Stimulated activated CD8-positive, alpha-beta memory T cell treated with anti-CD3 and anti-CD28 coated beads, Interleukin-12 subunit alpha, Interleukin-12 subunit beta, amount 100 ng/mL, for 24 hours (primary cell): ENCODE measurements around the gene VCL.
"Not testable (repeated sequence)": the region's sequence is repeated elsewhere in the genome, so short reads cannot be mapped to it uniquely, and the experiment has no call there.

Source experiments
- DNase-seq: peaks from one replicate; pipeline ENCODE4 v3.0.0-alpha.2; 2020; ENCODE audit errors: extremely low read depth

The VCL gene

DNA sequence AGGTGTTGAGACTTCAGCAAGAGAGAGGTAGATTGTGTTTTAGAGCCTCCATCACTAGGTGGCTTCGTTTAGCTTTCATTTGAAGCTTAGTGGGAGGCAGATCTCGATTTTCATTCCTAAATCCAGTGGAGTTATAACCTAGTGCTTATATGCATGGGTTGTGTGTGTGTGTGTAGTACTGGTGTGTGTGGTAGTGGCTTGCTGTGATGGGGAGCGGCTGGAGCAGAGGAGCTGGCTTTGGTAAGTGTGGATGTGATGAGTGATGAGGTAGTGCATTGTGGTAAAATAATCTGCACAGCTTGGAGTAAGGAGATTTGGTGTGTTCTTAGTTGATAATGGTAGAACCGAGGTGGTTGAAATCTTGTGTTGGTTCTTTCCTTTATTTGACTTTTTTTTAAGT is 109.5 kb downstream of the VCL start:
- DNase-seq, result no peak

- DNase-seq, result no peak
These were observed 111.5 kb downstream of the VCL start for GRCh38 chr10:74109452-74109851.

DNA sequence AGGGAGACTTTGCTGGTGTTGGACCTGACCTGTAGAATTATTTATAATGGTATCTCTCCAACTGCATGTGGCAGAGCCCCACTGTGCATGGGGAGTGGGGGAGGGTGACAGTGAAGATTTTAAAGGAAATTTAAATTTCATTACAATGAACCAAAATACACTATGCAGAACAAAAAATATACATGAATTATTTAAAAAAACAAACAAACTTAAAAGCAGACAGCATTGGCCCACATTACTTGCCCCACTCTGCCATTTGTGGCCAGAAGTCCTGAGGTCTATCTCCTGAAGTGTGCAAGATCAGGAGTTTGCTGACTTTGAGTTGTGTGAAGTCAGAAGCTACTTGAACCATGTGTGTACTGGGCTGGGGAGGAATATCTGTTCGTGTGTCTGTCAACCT is 112.2 kb downstream of the VCL start:
- no peak for DNase-seq

- DNase-seq, result no peak
These were observed 113.9 kb downstream of the VCL start for GRCh38 chr10:74111799-74112198.

DNA sequence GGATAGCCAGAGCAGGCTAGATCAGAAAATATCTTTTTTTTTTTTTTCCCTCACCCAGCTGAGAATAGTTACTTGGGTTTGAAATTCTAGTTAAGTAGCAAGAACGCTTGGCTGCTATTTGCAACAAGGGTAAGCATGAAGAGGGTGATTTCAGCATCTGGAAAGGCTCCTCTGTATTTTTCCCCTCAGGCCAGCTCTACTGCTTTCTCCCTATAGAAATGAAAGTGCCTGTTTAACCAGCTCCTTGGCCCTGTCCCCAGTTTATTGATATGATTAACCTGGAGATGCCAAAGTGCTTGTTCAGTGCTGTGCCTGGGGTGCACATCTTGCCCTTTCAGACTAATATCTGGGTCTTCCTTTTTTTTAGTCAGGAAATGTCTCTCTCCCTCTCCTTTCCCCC is 115.6 kb downstream of the VCL start:
- no peak for DNase-seq

DNA sequence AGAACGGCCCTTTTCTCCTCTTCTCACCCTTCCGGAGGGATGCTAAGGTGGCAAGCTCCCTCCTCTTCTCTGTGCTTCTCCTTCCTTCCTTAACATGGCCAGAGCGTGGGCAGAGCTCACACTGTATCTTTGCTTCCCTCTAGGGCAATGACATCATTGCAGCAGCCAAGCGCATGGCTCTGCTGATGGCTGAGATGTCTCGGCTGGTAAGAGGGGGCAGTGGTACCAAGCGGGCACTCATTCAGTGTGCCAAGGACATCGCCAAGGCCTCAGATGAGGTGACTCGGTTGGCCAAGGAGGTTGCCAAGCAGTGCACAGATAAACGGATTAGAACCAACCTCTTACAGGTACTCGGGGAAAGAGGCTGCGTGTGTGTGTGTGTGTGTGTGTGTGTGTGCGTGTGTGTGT is 116.1 kb downstream of the VCL start:
- DNase-seq, result no peak

DNA sequence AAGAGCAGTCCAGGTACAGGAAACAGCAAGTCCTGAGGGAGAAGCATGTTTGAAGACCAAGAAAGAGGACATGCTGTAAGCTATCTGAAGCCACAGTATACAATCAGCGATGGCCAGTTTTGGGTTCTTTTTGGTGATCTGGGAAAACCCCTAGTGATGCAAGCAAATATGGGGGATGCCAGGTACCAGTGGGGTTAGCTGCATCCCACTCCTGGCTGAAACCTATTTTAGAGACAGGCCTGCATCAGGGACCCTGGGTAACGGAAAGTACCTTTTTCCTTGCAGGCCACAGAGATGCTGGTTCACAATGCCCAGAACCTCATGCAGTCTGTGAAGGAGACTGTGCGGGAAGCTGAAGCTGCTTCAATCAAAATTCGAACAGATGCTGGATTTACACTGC is 119.8 kb downstream of the VCL start:
- no peak for DNase-seq

GRCh38 chr10:74118804-74119203 is 120.9 kb downstream of the VCL start:
- DNase-seq, result no peak

DNA sequence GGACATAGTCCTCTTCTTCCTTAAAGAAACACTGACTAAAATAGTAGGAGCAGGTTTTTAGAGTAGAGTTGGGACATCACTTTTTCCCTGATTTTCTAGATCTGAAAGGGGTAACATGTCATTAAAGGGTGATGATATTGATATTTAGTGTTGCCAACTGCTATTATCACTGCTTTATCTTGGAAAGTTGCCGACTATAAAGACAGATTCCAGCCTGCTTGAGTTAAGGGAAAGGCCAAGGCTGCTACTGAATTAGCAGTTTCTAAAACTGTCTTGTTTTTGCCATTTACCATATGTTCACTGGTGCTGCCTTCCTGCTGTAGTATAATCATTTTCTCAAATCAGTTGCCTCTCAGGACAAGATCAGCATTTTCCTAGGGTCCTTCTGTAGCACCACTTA is 123.0 kb downstream of the VCL start:
- no peak for DNase-seq

DNA sequence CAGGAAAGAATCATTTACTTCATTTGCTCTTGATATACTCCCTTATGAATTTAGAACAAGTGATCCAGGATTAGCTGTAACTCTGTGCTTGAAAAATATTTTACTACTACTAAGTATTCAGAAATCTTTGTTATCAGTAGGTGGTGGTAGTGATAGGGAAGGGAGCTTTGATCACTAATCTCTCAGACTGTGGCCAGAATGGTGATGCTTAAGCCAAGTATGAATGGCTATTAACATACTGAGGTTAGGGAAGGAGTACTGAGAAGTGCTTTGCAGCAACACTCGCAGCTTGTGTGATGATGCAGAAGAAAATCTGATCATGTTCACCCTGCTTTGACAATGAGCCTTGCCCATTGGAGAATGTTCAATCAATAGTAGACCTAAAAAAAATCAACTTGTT is 123.5 kb downstream of the VCL start:
- DNase-seq, result no peak

GRCh38 chr10:74122060-74122459 is 124.1 kb downstream of the VCL start:
- no peak for DNase-seq

- no peak for DNase-seq
These were observed 125.2 kb downstream of the VCL start for GRCh38 chr10:74123081-74123480.

GRCh38 chr10:74133923-74134820 is 136.3 kb downstream of the VCL start:
- DNase-seq, result no peak

DNA sequence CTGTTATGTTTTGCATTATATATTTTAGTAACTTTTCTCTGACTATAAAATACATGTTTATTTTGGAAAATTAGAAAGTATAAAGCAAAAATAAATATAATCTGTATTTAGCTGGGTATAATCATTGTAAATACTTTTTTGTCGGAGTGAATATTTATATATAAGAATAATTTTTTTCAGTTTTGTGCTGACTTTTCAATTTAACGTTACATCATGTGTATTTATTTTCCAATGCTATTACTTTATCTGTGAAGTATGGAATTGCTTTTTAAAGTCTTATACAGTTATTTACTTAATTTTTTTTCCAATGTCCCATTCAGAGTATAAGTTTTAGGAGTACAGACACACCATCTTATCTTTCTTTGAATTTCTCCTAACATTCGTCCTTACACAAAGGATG is 137.5 kb downstream of the VCL start:
- DNase-seq, result no peak

GRCh38 chr10:74137992-74138391 is 140.1 kb downstream of the VCL start:
- DNase-seq, result no peak

DNA sequence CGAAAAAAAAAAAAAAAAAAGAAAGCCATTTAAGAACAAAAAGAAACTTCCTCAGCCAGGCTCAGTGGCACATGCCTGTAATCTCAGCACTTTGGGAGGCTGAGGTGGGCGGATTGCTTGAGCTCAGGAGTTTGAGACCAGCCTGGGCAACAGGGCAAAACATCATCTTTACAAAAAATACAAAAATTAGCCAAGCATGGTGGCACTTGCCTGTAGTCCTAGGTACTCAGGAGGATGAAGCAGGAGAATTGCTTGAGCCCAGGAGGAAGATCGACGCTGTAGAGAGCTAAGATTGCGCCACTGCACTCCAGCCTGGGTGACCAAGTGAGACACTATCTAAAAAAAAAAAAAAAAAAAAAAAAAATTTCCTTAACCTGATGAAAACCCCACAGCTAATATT is 140.7 kb downstream of the VCL start:
- DNase-seq, result not testable (repeated sequence)

- DNase-seq, result no peak
These were observed 142.1 kb downstream of the VCL start for GRCh38 chr10:74139981-74140380.

DNA sequence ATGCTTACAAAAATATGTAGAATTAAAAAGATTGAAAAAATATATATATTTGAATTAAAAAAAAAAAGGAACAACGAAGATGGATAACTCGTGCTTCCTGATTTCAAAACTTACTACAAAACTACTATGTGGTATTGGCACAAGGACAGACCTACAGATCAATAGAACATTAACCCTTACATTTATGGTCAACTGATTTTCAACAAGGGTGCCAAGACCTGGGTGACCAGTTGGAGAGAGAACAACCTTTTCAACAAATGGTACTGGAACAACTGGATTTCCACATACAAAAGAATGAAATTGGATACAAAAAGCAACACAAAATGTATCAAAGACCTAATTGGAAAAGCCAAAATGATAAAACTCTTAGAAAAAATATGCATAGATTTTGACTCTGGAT is 142.6 kb downstream of the VCL start:
- DNase-seq, result no peak

DNA sequence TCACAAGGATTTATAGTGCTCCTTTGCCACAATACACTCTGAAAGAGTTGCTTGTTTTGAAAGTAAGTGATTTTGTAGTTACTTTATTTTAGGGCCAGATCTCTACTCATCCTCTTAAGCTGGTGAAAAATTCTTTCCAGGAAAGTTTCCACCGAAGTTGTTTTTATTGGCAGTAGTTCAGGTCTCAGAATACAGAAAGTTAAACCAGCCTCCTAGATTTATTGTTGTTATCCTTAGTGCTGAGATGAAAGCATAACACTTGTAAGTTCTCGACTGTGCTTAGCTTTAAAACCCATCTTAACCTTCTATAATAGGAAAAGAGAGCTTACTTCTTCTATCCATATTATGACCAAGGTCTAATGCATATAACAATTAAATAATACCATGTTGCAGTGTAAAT is 147.2 kb downstream of the VCL start:
- no peak for DNase-seq

DNA sequence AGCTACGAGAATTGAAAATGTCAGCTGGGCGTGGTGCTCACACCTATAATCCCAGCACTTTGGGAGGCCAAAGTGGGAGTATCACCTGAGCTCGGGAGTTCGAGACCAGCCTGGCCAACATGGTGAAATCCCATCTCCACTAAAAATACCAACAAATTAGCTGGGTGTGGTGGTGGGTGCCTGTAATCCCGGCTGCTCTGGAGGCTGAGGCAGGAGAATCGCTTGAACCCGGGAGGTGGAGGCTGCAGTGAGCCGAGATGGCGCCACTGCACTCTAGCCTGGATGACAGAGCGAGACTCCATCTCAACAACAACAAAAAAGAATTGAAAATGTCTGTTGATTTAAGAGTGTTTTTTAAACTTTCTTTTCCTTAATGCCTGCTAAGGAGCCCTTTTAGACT is 149.1 kb downstream of the VCL start:
- not testable (repeated sequence) for DNase-seq

DNA sequence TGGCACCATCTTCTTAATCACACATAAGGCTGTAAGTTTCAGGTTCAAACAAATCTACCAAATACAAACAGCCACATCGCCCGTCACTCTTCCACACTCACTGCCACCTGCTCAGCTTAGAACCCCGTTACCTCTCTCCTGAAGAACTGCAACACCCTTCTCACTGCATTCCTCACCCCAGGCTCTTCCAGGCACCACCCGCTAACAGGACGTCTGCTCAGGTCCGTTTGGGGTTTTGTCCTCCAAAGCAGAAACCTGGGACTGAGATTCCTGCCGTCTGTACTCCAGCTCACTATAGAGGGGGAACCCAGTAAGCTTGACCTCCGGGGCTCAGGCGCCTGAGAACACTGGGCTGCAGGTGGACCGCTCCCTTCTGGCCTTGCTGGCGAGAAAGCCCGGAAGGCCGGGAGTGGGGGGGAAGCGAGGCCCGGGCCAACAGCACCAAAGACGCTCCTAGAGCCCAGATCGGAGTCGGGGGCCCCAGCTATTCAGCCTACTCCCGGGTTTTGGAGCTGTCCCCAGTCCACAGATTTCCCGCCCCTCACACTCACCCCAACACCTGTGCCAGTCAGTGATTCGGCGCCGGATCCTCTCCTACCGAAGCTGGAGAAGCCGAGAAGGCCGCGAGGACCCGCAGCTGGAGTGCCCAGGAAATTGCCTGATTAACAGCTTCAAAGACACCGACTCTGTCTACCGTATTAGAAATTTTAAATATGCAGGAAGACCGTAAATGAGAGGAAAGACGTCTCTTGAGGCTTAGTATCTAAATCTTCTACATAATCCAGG is 152.5 kb downstream of the VCL start, which contains the start of gene AP3M1:
Gene AP3M1, minus strand, starts transcription at position 625 of the 786 bp plus-strand sequence. CDS start 12,449 bp downstream, outside the sequence.
- peak; percentile 55 for DNase-seq

GRCh38 chr10:74150990-74151878 is 153.3 kb downstream of the VCL start, which contains the start of gene ADK:
ADK (plus strand) TSS chr10:74151221; CDS start chr10:74151279, 58 bp downstream.
- peak; percentile 100 for DNase-seq
